Right cardiac atrium (tissue), 5 donors: ENCODE measurements around the gene CAMTA1. TPM values are rescaled to one million over a fixed set of nuclear protein-coding genes. Genes with fewer than 3 reads are reported as not detected.

Experiments
- ATAC-seq, 2 donors: fragments of 200-7000 bp; cut with Tn5 transposase; one replicate each; pipeline versions ENCODE4 v1.8.0 to v1.9.1; 2020; ENCODE audit warnings: moderate library complexity in 2 of 2, mild to moderate bottlenecking in 1 of 2
- DNase-seq, 3 donors: peaks; one replicate each; pipeline ENCODE4 v3.0.0-alpha.2; 2020
- H3K27ac ChIP-seq: one replicate; pipeline ENCODE4 v1.5.1; 2013; ENCODE audit warnings: mild to moderate bottlenecking, low read length, control low read depth, moderate library complexity
- H3K27me3 ChIP-seq: one replicate; pipeline ENCODE4 v1.6.1; 2013; ENCODE audit not compliant: control insufficient read depth, insufficient read depth
- H3K4me1 ChIP-seq: one replicate; pipeline ENCODE4 v1.6.1; 2013; ENCODE audit warnings: low read length; ENCODE audit not compliant: control insufficient read depth, insufficient read depth
- H3K4me3 ChIP-seq: one replicate; pipeline ENCODE4 v1.5.1; 2013; ENCODE audit warnings: low read length, control low read depth
- H3K9me3 ChIP-seq: one replicate; pipeline ENCODE4 v1.6.1; 2013; ENCODE audit warnings: low read length; ENCODE audit not compliant: control insufficient read depth
- whole genome bisulfite sequencing: extraction: QIAGEN DNeasy Blood & Tissue Kit; methylation state at CpG from one replicate; pipeline ENCODE4 v1.1.7; 2013; 5-methylcytosine and 5-hydroxymethylcytosine counted together
- intact Hi-C, 4 donors: fragments of 100-400 bp; cut with DNase I; formaldehyde crosslinking; loops; one replicate each; pipeline versions ENCODE4 v1.11.0 to v1.14.0; 2022 to 2023
- polyA plus RNA-seq: library from polyadenylated mRNA; stranded (reverse); fragments of 200-250 nt; gene quantifications from one replicate; pipeline ENCODE4 v1.2.3, GENCODE V29; 2013
- total RNA-seq, 4 donors: library from RNA; stranded (reverse); fragmentation: NEBNext Ultra II Directional; extraction: Animal tissue kit (Norgen Biotek cat#: 25700); gene quantifications; one replicate each; pipeline ENCODE4 v1.2.1, GENCODE V29; 2021
- donor health status: healthy with polysubstance abuse.
- donor health status: DM: no; HTN: yes; CAD: no.
- donor health status: DM: no; HTN: no; CAD: no.
- donor health status: DM: no; HTN: yes; CAD: no; lungs with severe emphysema.
- donor health status: DM: yes; HTN: yes; CAD: no.

The CAMTA1 gene
- total and polyA plus RNA-seq, 5 donors = 155 to 334 (median 164) TPM

DNA sequence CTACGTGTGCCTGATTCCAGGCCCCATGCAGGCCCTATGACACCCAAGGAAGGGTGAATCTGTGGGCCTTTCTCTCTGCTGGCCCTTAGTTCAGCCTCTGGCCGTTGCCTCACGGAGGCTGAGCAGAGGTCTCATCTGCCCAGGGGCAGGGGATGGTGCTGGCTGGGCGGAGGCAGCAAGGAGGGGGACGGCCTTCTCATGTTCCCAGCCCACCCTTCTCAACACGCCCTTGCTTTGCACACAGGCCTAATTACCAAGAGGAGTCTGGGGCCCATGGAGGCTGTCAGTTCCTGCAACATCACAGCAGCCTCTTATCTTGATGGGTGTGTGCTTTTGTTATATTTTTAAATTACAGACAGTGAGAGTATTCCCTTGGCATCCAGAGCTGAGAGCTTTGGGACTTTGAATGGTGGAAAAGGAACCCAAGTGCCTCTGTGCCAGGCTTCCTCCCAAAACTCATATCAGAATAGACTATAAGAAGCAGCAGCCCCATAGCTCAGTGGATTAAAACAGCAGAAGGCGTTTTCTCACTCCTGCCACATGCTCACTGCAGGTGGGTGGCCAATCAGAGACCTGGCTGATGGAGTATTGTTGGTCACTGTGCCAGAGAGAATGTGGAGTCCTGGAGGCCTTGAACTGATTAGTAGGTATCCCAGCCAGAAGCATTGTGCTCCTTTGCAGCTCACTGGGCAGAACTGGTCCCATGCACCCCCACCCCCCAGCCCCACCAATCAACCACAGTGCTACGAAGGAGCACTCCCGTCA, 164.9 kb downstream of the CAMTA1 start:
- H3K4me1 ChIP-seq = no peaks in the 10 kb centered on the region
- DNase-seq (no peak), ATAC-seq (peak; percentile 10 to 25)
- H3K9me3 ChIP-seq = no peaks in the 10 kb centered on the region
- intact Hi-C loops = no loop called here
- no peaks in the 10 kb centered on the region for H3K27me3 ChIP-seq
- no peak overlapping the region for H3K4me3 ChIP-seq
- H3K27ac ChIP-seq = no peak overlapping the region
- WGBS = 74% methylated on average over 9 of the region's 9 CpGs

DNA sequence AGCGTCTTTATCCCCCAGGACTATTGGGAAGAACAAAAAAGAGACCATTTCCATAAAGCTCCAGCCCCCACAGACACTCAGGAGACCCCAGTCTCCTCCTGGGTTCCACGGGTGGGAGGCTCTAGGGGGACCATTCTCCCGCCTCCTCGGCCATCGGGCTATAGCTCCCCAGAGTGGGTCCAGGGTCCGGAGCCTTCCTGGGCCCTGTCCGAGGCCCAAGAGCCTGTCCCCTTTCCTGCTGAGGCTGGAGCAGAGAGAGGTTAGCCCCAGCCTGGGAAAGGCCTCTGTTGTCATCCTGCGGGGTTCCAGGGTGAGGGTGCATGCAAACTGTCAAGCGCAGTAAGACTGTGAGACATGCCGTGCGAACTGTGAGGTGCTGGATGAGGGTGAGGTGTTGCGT, 166.3 kb downstream of the CAMTA1 start:
- intact Hi-C loops = no loop called here
- Histone ChIP-seq H3K27ac (no peak overlapping the region), H3K27me3 (no peaks in the 10 kb centered on the region), H3K4me1 (no peaks in the 10 kb centered on the region), H3K4me3 (no peak overlapping the region), H3K9me3 (no peaks in the 10 kb centered on the region)
- no peak for DNase-seq
- 93% methylated on average over 12 of the region's 12 CpGs for WGBS
- no peak for ATAC-seq

- intact Hi-C loops = no loop called here
- no peaks in the 10 kb centered on the region for H3K4me1 ChIP-seq
- no peak overlapping the region for H3K4me3 ChIP-seq
- no peaks in the 10 kb centered on the region for H3K9me3 ChIP-seq
- no peaks in the 10 kb centered on the region for H3K27me3 ChIP-seq
- DNase-seq = no peak
- 70% methylated on average over 12 of the region's 12 CpGs for WGBS
- no peak overlapping the region for H3K27ac ChIP-seq
- no peak for ATAC-seq
Measured at GRCh38 chr1:6953216-6953615, 168.0 kb downstream of the CAMTA1 start.

DNA sequence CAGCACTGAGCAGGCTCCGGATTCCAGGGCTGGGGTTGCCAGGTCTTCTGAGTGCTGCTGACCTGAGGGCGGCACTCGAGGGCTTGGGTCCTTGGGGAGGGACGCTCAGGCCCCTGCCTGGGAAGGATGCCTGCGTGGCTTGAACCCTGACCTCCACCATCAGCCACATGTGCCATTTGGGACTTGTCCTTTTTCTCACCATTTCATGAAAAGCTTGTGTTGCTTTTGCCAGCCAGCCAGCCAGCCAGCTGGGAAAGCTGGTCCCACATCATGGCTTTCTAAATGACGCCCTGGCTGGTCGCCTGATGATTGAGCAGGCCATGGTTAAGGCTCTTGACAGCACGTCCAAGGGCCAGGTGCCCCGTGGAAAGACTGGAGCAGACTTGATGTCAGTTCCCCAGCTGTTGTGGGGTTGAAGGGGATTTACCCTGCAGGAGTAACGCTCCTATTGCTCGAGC, 168.7 kb downstream of the CAMTA1 start:
- 75% methylated on average over 11 of the region's 11 CpGs for WGBS
- no peak overlapping the region for H3K27ac ChIP-seq

DNA sequence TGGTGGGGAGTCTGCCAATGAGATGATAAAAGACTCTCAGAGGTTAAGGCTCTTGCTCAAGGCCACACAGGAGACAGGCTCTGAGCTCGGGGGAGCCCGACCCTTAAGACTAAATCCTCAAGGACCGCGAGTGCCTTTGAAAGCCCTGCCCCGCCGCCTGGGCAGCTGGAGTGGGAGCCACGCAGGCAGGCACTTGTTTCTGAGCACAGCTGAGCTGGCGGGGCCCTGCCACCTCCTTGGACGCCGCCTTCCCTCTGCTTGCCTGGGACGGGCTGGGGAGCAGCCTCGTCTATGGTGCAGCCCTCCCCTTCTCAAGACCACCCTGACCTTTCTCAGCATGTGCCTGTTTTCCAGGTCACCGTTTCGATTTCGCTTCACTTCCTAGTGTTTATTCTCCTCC, 169.3 kb downstream of the CAMTA1 start:
- H3K27ac ChIP-seq = no peak overlapping the region
- H3K4me1 ChIP-seq = no peaks in the 10 kb centered on the region
- 76% methylated on average over 15 of the region's 15 CpGs for WGBS
- no peaks in the 10 kb centered on the region for H3K27me3 ChIP-seq
- no peaks in the 10 kb centered on the region for H3K9me3 ChIP-seq
- H3K4me3 ChIP-seq = no peak overlapping the region
- intact Hi-C loops = no loop called here
- DNase-seq (no peak), ATAC-seq (no peak)

More for the DNA sequence above, 168.7 kb downstream of the CAMTA1 start:
- ATAC-seq (no peak), DNase-seq (no peak)
- Histone ChIP-seq H3K9me3 (no peaks in the 10 kb centered on the region), H3K4me3 (no peak overlapping the region), H3K27me3 (no peaks in the 10 kb centered on the region), H3K4me1 (no peaks in the 10 kb centered on the region)
- intact Hi-C loops = no loop called here

- Histone ChIP-seq H3K27ac (no peak overlapping the region), H3K4me1 (no peaks in the 10 kb centered on the region), H3K9me3 (no peaks in the 10 kb centered on the region), H3K4me3 (no peak overlapping the region), H3K27me3 (no peaks in the 10 kb centered on the region)
- WGBS = 79% methylated on average over 16 of the region's 16 CpGs
- no peak for DNase-seq
- intact Hi-C loops = no loop called here
- no peak for ATAC-seq
Measured at GRCh38 chr1:6955357-6956094, 170.3 kb downstream of the CAMTA1 start.

GRCh38 chr1:6956488-6957159, 171.4 kb downstream of the CAMTA1 start:
- H3K4me3 ChIP-seq = no peak overlapping the region
- intact Hi-C loops = no loop called here

DNA sequence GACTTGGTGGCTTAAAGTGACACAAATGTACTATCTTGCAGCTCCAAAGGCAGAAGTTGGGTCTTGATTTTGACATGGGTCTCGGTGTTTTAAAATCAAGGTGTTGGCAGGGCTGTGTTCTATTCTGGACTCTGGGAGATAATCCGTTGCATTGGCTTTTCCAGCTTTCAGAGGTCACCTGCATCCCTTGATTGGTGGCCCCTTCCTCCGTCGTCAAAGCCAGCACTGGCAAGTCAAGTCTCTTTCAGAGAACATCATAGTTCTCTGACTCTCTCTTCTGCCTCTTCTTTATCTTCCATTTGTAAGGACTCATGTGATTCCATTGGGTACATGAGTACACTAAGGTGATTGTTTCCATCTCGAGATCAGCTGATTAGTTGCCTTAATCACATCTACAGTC, 172.1 kb downstream of the CAMTA1 start:
- 96% methylated on average over 5 of the region's 5 CpGs for WGBS
- Histone ChIP-seq H3K27me3 (no peaks in the 10 kb centered on the region), H3K27ac (no peak overlapping the region), H3K4me3 (no peak overlapping the region), H3K9me3 (no peaks in the 10 kb centered on the region), H3K4me1 (no peaks in the 10 kb centered on the region)
- DNase-seq (no peak), ATAC-seq (no peak)
- intact Hi-C loops = no loop called here

More at GRCh38 chr1:6956488-6957159, 171.4 kb downstream of the CAMTA1 start:
- no peak for DNase-seq
- Histone ChIP-seq H3K9me3 (no peaks in the 10 kb centered on the region), H3K27me3 (no peaks in the 10 kb centered on the region), H3K4me1 (no peaks in the 10 kb centered on the region), H3K27ac (no peak overlapping the region)
- 87% methylated on average over 11 of the region's 11 CpGs for WGBS
- no peak for ATAC-seq

DNA sequence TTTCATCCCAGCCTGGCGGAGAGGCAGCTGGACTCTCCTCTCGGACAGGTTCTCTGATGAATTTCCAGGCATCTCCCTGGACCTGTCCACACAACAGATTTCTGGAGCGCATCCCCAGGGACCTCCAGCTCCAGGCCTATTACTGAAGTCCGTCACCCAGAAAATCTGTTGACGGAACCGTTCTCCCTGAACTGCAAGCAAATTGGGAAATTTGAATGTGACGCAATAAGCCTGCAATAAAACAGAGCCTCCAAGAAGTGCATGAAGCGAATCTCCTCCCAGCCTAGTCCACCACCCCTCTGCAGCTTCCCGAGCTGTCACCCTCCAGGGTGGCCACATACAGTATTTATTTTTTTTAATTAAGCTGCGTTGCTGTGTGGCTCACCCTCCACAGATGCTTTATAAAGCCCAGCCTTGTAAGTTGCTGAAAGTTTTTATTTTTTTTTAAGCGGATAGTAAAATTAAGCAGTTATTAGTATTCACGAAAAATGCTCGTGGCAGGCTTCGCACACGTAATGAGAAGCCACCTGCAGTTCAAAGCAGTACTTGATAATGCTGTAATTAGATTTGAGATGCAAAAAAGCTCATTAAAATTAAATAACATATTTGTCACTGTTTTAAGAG, 173.3 kb downstream of the CAMTA1 start:
- DNase-seq (no peak), ATAC-seq (no peak)
- Histone ChIP-seq H3K4me3 (no peak overlapping the region), H3K4me1 (no peaks in the 10 kb centered on the region), H3K27ac (no peak overlapping the region), H3K27me3 (no peaks in the 10 kb centered on the region), H3K9me3 (no peaks in the 10 kb centered on the region)
- 93% methylated on average over 15 of the region's 15 CpGs for WGBS
- intact Hi-C loops = no loop called here

GRCh38 chr1:6959491-6959890, 174.2 kb downstream of the CAMTA1 start:
- intact Hi-C loops = no loop called here
- Histone ChIP-seq H3K27ac (peak overlapping the region; percentile 25), H3K4me1 (no peaks in the 10 kb centered on the region), H3K4me3 (no peak overlapping the region), H3K9me3 (no peaks in the 10 kb centered on the region), H3K27me3 (no peaks in the 10 kb centered on the region)
- no peak for DNase-seq
- no peak for ATAC-seq
- WGBS = 95% methylated on average over 8 of the region's 8 CpGs
